H1 (cell line): ENCODE data around the gene VWA5B2. TPM values are rescaled to one million over a fixed set of nuclear protein-coding genes. Genes with fewer than 3 reads are reported as not detected.

Source experiments
- CTCF ChIA-PET: fragments of 300-600 bp; sonication (Branson Sonifier 250); formaldehyde crosslinking; loops from one replicate; lab custom pipeline; 2021; ENCODE audit not compliant: partially characterized antibody; lab: Charles Lee
- POLR2A ChIA-PET: fragments of 300-600 bp; sonication (Branson Sonifier 250); formaldehyde crosslinking; loops from one replicate; lab custom pipeline; 2021; ENCODE audit warnings: inconsistent platforms; ENCODE audit not compliant: partially characterized antibody; lab: Charles Lee
- DNase-seq, 2 experiments: peaks; one replicate each; pipeline versions ENCODE4 v3.0.0 to v3.0.0-alpha.2; 2010 to 2022; ENCODE audit warnings: low spot score in 2 of 2, low read depth in 1 of 2, mixed read lengths in 1 of 2
- FAIRE-seq: peaks from 2 replicates; lab custom pipeline; 2011; peaks lifted over from hg19 to GRCh38; lab: Jason Lieb, UNC
- H2AFZ ChIP-seq: 2 replicates; pipeline ENCODE4 v1.8.1; 2012; ENCODE audit warnings: low read length, inconsistent platforms
- H2AK5ac ChIP-seq: 2 replicates; pipeline ENCODE4 v1.6.1; 2013; ENCODE audit warnings: low read depth, low read length
- H2BK120ac ChIP-seq: replicated peaks from 2 replicates; pipeline ENCODE3; 2013; ENCODE audit warnings: low read depth, low read length, inconsistent platforms
- H2BK12ac ChIP-seq: 2 replicates; pipeline ENCODE4 v1.6.1; 2013; ENCODE audit warnings: low read depth, low read length
- H2BK15ac ChIP-seq: 2 replicates; pipeline ENCODE4 v1.6.1; 2013; ENCODE audit warnings: low read length
- H2BK20ac ChIP-seq: 2 replicates; pipeline ENCODE4 v1.6.1; 2013; ENCODE audit warnings: low read length
- H2BK5ac ChIP-seq: 2 replicates; pipeline ENCODE4 v1.6.1; 2013; ENCODE audit warnings: low read depth, low read length
- H3K14ac ChIP-seq: 2 replicates; pipeline ENCODE4 v1.6.1; 2013; ENCODE audit warnings: inconsistent platforms; ENCODE audit not compliant: insufficient read length
- H3K18ac ChIP-seq: 2 replicates; pipeline ENCODE4 v1.6.1; 2013; ENCODE audit warnings: low read length; ENCODE audit errors: extremely low read depth
- H3K23ac ChIP-seq: 2 replicates; pipeline ENCODE4 v1.6.1; 2013; ENCODE audit warnings: inconsistent platforms; ENCODE audit not compliant: insufficient read length
- H3K23me2 ChIP-seq: 2 replicates; pipeline ENCODE4 v1.6.1; 2013; ENCODE audit warnings: low read depth, low read length
- H3K27ac ChIP-seq: 2 replicates; pipeline ENCODE4 v1.6.1; 2011; ENCODE audit warnings: low read depth, low read length, inconsistent platforms
- H3K27me3 ChIP-seq, 4 experiments: replicated peaks in 1 of 4; 1 replicate in 1 of 4; 2 replicates in 3 of 4; pipeline versions ENCODE4 v1.6.1 to v1.8.1; 2011 to 2013; ENCODE audit warnings: low read length in 3 of 4, mild to moderate bottlenecking in 3 of 4, inconsistent platforms in 2 of 4, mixed read lengths in 2 of 4, moderate library complexity in 1 of 4; ENCODE audit not compliant: control insufficient read depth in 3 of 4, insufficient read depth in 3 of 4; ENCODE audit errors: extremely low read depth in 1 of 4
- H3K36me3 ChIP-seq, 4 experiments: 2 replicates each; pipeline versions ENCODE4 v1.6.1 to v1.8.1; 2011 to 2013; ENCODE audit warnings: mild to moderate bottlenecking in 4 of 4, low read length in 3 of 4, moderate library complexity in 2 of 4, control low read depth in 1 of 4, inconsistent platforms in 1 of 4; ENCODE audit not compliant: insufficient read depth in 4 of 4, control insufficient read depth in 2 of 4
- H3K4ac ChIP-seq: replicated peaks from 2 replicates; pipeline ENCODE3; 2013; ENCODE audit warnings: low read length, low read depth, mixed read lengths, inconsistent platforms; ENCODE audit not compliant: insufficient read length
- H3K4me1 ChIP-seq, 4 experiments: replicated peaks in 1 of 4; 1 replicate in 1 of 4; 2 replicates in 3 of 4; pipeline versions ENCODE4 v1.6.1 to v1.8.1; 2011 to 2013; ENCODE audit warnings: low read length in 3 of 4, inconsistent platforms in 2 of 4, mixed read lengths in 1 of 4; ENCODE audit not compliant: insufficient read depth in 4 of 4, control insufficient read depth in 3 of 4
- H3K4me2 ChIP-seq, 2 experiments: 2 replicates each; pipeline versions ENCODE4 v1.6.1 to v1.8.1; 2011 to 2013; ENCODE audit warnings: low read depth in 2 of 2, low read length in 2 of 2, control low read depth in 1 of 2, inconsistent platforms in 1 of 2, mild to moderate bottlenecking in 1 of 2; ENCODE audit not compliant: insufficient read depth in 1 of 2
- H3K4me3 ChIP-seq, 4 experiments: fragments of 200-600, 300-600 bp in 1 of 4; sonication (generic), shearing (Covaris generic), sonication (Bioruptor Twin) in 1 of 4; 2 replicates each; pipeline versions ENCODE4 v1.5.1 to v1.8.1; 2011 to 2016; ENCODE audit warnings: low read length in 4 of 4, low read depth in 3 of 4, control low read depth in 2 of 4, inconsistent platforms in 2 of 4, mild to moderate bottlenecking in 2 of 4, mixed read lengths in 1 of 4, moderate library complexity in 1 of 4; ENCODE audit not compliant: insufficient read depth in 2 of 4; ENCODE audit errors: extremely low read depth in 1 of 4
- H3K56ac ChIP-seq: replicated peaks from 2 replicates; pipeline ENCODE3; 2013; ENCODE audit warnings: low read depth, mild to moderate bottlenecking, mixed read lengths, low read length, inconsistent platforms; ENCODE audit not compliant: insufficient read length
- H3K79me1 ChIP-seq: 2 replicates; pipeline ENCODE4 v1.6.1; 2013; ENCODE audit warnings: low read depth, low read length, control low read depth
- H3K79me2 ChIP-seq, 2 experiments: 2 replicates each; pipeline versions ENCODE4 v1.6.1 to v1.8.1; 2012 to 2013; ENCODE audit warnings: low read length in 2 of 2, mild to moderate bottlenecking in 2 of 2, inconsistent platforms in 1 of 2; ENCODE audit not compliant: insufficient read depth in 2 of 2, control insufficient read depth in 1 of 2
- H3K9ac ChIP-seq, 4 experiments: replicated peaks in 1 of 4; 1 replicate in 1 of 4; 2 replicates in 3 of 4; pipeline versions ENCODE4 v1.6.1 to v1.8.1; 2011 to 2013; ENCODE audit warnings: low read depth in 3 of 4, low read length in 3 of 4, control low read depth in 2 of 4, mild to moderate bottlenecking in 2 of 4, moderate library complexity in 2 of 4, inconsistent platforms in 1 of 4; ENCODE audit errors: extremely low read depth in 1 of 4
- H3K9me3 ChIP-seq, 2 experiments: 2 replicates each; pipeline versions ENCODE4 v1.6.1 to v1.8.1; 2012 to 2013; ENCODE audit warnings: mild to moderate bottlenecking in 2 of 2, moderate library complexity in 2 of 2, control low read depth in 1 of 2, inconsistent platforms in 1 of 2, low read depth in 1 of 2, low read length in 1 of 2, mixed read lengths in 1 of 2; ENCODE audit not compliant: insufficient read depth in 2 of 2
- H4K20me1 ChIP-seq, 2 experiments: replicated peaks in 1 of 2; 2 replicates each; pipeline versions ENCODE3 to v1.8.1; 2011 to 2013; ENCODE audit warnings: inconsistent platforms in 2 of 2, low read length in 2 of 2, mild to moderate bottlenecking in 1 of 2; ENCODE audit not compliant: insufficient read depth in 2 of 2, control insufficient read depth in 1 of 2
- H4K5ac ChIP-seq: 2 replicates; pipeline ENCODE4 v1.6.1; 2013; ENCODE audit warnings: low read length, low read depth, mixed read lengths, inconsistent platforms; ENCODE audit not compliant: insufficient read length
- H4K8ac ChIP-seq: 2 replicates; pipeline ENCODE4 v1.8.0; 2013; ENCODE audit warnings: mild to moderate bottlenecking, moderate library complexity, low read length, inconsistent platforms; ENCODE audit not compliant: insufficient read depth; ENCODE audit errors: extremely low read depth
- H4K91ac ChIP-seq: replicated peaks from 2 replicates; pipeline ENCODE3; 2013; ENCODE audit warnings: low read length, mixed read lengths, inconsistent platforms; ENCODE audit not compliant: insufficient read length
- BCL11A ChIP-seq, 2 experiments: IDR thresholded peaks; one replicate each; pipeline ENCODE4 v1.6.1; 2011; ENCODE audit warnings: low read depth in 2 of 2, low read length in 2 of 2, mild to moderate bottlenecking in 2 of 2
- BRCA1 ChIP-seq: IDR thresholded peaks from 2 replicates; pipeline ENCODE4 v1.6.1; 2012; ENCODE audit warnings: low read depth, low read length, improper control_type of control experiment
- CBX8 ChIP-seq: fragments of 300-800, 300-1000 bp; sonication (generic); IDR thresholded peaks from 2 replicates; pipeline ENCODE4 v1.7.1; 2016; ENCODE audit warnings: low read depth, low read length, borderline replicate concordance
- CREB1 ChIP-seq: IDR thresholded peaks from 2 replicates; pipeline ENCODE4 v1.6.1; 2012; ENCODE audit warnings: inconsistent platforms
- CTBP2 ChIP-seq: IDR thresholded peaks from 2 replicates; pipeline ENCODE4 v1.7.0; 2011; ENCODE audit warnings: borderline replicate concordance, mild to moderate bottlenecking, moderate library complexity, mixed read lengths, low read length; ENCODE audit not compliant: insufficient read depth, insufficient read length
- GABPA ChIP-seq: IDR thresholded peaks from 2 replicates; pipeline ENCODE4 v1.6.1; 2011; ENCODE audit warnings: mild to moderate bottlenecking, low read length, moderate library complexity, borderline replicate concordance; ENCODE audit not compliant: insufficient read depth
- NRF1 ChIP-seq: IDR thresholded peaks from 2 replicates; pipeline ENCODE4 v1.6.1; 2011; ENCODE audit warnings: mild to moderate bottlenecking, low read depth, low read length, improper control_type of control experiment
- POU5F1 ChIP-seq: IDR thresholded peaks from 2 replicates; pipeline ENCODE4 v1.6.1; 2011; ENCODE audit warnings: low read depth, mild to moderate bottlenecking, low read length, moderate library complexity
- RFX5 ChIP-seq: IDR thresholded peaks from 2 replicates; pipeline ENCODE4 v1.6.1; 2011; ENCODE audit warnings: low read depth, low read length, improper control_type of control experiment, borderline replicate concordance
- SP2 ChIP-seq: IDR thresholded peaks from 2 replicates; pipeline ENCODE4 v1.6.1; 2012; ENCODE audit warnings: mild to moderate bottlenecking, low read length, inconsistent platforms
- SRF ChIP-seq: IDR thresholded peaks from 2 replicates; pipeline ENCODE4 v1.6.1; 2011; ENCODE audit warnings: mild to moderate bottlenecking, low read depth, low read length, moderate library complexity
- TAF1 ChIP-seq: IDR thresholded peaks from 2 replicates; pipeline ENCODE4 v1.6.1; 2011; ENCODE audit warnings: mild to moderate bottlenecking, low read depth, low read length
- ZNF274 ChIP-seq: IDR thresholded peaks from 2 replicates; pipeline ENCODE4 v1.7.0; 2012; ENCODE audit warnings: low read length, borderline replicate concordance; ENCODE audit errors: extremely low read depth
- WGBS, 2 experiments: shearing (Covaris generic) in 1 of 2; methylation state at CpG; one replicate each; pipeline versions ENCODE4 v1.1.6 to v1.1.7; 2013 to 2015; ENCODE audit warnings: low lambda C conversion rate in 2 of 2, mixed read lengths in 2 of 2, inconsistent platforms in 1 of 2, low coverage in 1 of 2, missing lambda C conversion rate in 1 of 2; ENCODE audit not compliant: insufficient replicate concordance in 2 of 2, insufficient coverage in 1 of 2, insufficient read length in 1 of 2; ENCODE audit errors: extremely low coverage in 1 of 2, missing lambda C conversion rate in 1 of 2; 5-methylcytosine and 5-hydroxymethylcytosine counted together
- polyA plus RNA-seq, 7 experiments: library from polyadenylated mRNA; depleted of rRNA in 3 of 7; stranded (reverse) in 5 of 7; unstranded in 2 of 7; fragments of >200 nt in 5 of 7; fragments of 200-250 nt in 2 of 7; gene quantifications; 1 replicate in 5 of 7; 2 replicates in 1 of 7; 4 replicates in 1 of 7; pipeline versions ENCODE4 v1.2.1 to v1.2.3, GENCODE V29; 2011 to 2013; ENCODE audit warnings: missing spikeins in 2 of 7, mixed read lengths in 2 of 7
- total RNA-seq: library from RNA; stranded (reverse); fragmentation: NEBNext Ultra II Directional; extraction: Animal tissue kit (Norgen Biotek cat#: 25700); gene quantifications from 2 replicates; pipeline ENCODE4 v1.2.1, GENCODE V29; 2021

Gene VWA5B2
- total and polyA plus RNA-seq, 2 of the 8 experiments (the other 6 are each of a cell fraction or from before 2014, with no cell fraction given) = 0.53 to 0.56 TPM

DNA sequence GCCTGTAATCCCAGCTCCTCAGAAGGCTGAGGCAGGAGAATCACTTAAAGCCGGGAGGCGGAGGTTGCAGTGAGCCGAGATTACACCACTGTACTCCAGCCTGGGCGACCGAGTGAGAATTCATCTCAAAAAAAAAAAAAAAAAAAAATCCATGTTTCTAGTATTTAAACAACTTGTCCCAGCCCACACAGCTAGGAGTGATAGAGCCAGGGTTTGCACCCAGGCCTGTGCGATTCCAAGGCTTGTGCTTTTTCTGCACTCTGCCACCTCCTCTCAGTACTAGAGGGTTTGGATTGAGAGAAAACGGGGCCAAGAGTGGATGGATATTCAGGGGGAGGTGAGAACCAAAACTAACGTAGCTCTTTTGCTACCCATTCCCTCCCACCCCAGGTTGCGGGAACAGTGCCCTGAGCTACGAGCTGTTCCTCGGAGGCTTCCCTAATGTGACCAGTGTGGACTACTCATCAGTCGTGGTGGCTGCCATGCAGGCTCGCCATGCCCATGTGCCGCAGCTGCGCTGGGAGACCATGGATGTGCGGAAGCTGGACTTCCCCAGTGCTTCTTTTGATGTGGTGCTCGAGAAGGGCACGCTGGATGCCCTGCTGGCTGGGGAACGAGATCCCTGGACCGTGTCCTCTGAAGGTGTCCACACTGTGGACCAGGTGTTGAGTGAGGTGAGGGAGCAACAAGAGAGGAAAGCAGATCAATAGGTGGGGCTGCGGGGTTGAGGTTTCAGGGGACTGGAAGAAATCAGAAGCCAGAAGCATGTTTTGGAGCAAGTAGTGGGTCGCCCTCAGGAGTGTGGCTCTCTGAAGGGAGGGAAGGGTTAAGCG lies 27.9 kb downstream of the VWA5B2 start:
- FAIRE-seq (no peak), DNase-seq (no peak)
- H4K91ac ChIP-seq = no peak overlapping the region
- no peak overlapping the region for H3K27ac ChIP-seq
- H2BK20ac ChIP-seq = no peak overlapping the region
- no peak overlapping the region for H2BK120ac ChIP-seq
- no peak overlapping the region for H3K4me2 ChIP-seq
- ChIA-PET CTCF (interaction anchor here (0.6 to 14.0 kb wide), 9 partner anchors 11 to 190 kb away, joined by 3 to 136 read pairs (median 3); partner anchors contain the start of gene VWA5B2), POLR2A (interaction anchor here (2.5 kb wide), 1 partner anchor 17 kb away, joined by 12 read pairs; no protein-coding TSS in a partner anchor)
- H3K4me3 ChIP-seq = no peak overlapping the region
- no peak overlapping the region for H2BK12ac ChIP-seq
- H2AFZ ChIP-seq = no peak overlapping the region
- H3K79me2 ChIP-seq = no peaks in the 10 kb centered on the region
- no peak overlapping the region for H3K9ac ChIP-seq
- peaks cover 16 to 19% of the 10 kb centered on the region in 2 experiments for H4K20me1 ChIP-seq
- no peak overlapping the region; the same call in 1 of the 2 replicates for H4K8ac ChIP-seq
- no peak overlapping the region for H2BK5ac ChIP-seq
- no peaks in the 10 kb centered on the region for H3K9me3 ChIP-seq
- peaks cover 0 to 10% (median 4%) of the 10 kb centered on the region in 4 experiments; a peak in 4 of 7 replicates for H3K4me1 ChIP-seq
- H2BK15ac ChIP-seq = no peak overlapping the region
- no peak overlapping the region for H3K4ac ChIP-seq
- no peaks in the 10 kb centered on the region for H3K79me1 ChIP-seq
- no peak overlapping the region for H3K18ac ChIP-seq
- H3K56ac ChIP-seq = no peak overlapping the region
- H3K27me3 ChIP-seq = peaks cover 2 to 37% (median 27%) of the 10 kb centered on the region in 4 experiments
- no peaks in the 10 kb centered on the region for H3K36me3 ChIP-seq
- WGBS, 2 experiments = 93% methylated on average over 23 of the region's 23 CpGs; no CpG with 5 or more reads in 1 of the 2 experiments
- H2AK5ac ChIP-seq = no peak overlapping the region
- H3K23ac ChIP-seq = no peak overlapping the region
- peaks cover 17% of the 10 kb centered on the region for H3K23me2 ChIP-seq
- no peak overlapping the region for H3K14ac ChIP-seq
- H4K5ac ChIP-seq = no peak overlapping the region
- TF ChIP-seq POU5F1 (no peak), GABPA (no peak), CBX8 (no peak), BRCA1 (no peak), RFX5 (no peak), ZNF274 (no peak), NRF1 (no peak), CTBP2 (no peak), BCL11A (IDR thresholded peaks at IDR 0.05; ENCODE audit: low read depth in 2 of 2, low read length in 2 of 2) (no peak), SP2 (no peak), CREB1 (no peak), TAF1 (no peak), SRF (no peak)
